Suprapubic skin (tissue), 3 donors: Measurements from ENCODE around the gene SSX2IP.

ENCODE experiments used
- POLR2AphosphoS5 ChIP-seq, 3 donors: sonication (generic); formaldehyde crosslinking; IDR thresholded peaks; one replicate each; pipeline ENCODE4 v1.6.1; 2017; ENCODE audit warnings: antibody characterized with exemption in 3 of 3
- TF ChIP-seq, protein P1 (sequence below), 2 donors: fragments of 200-600 bp in 1 of 2; fragments of 450-650 bp in 1 of 2; sonication (generic) in 1 of 2; IDR thresholded peaks; one replicate each; pipeline ENCODE4 v1.5.1; 2016 to 2019; ENCODE audit warnings: antibody characterized with exemption in 2 of 2, mild to moderate bottlenecking in 1 of 2, moderate library complexity in 1 of 2

DNA sequence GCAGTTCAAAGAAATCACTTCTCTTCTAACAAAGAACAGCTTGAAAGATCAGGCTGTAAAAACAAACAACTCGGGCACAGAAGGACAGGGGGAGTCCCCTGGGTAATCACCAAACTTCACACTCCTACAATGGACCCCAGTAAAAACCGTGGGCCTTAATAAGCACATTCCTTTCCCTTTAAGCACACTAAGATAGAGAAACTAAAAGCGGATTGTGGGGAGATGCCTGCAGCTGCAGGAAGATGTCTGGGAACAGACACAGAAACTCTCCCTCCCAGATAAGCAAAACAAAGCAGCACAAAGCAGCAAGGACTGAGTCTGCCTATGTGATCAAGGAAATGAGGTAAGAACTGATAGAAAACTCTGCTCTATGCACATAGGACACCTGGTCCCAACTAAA lies 78.5 kb downstream of the SSX2IP start:
- TF ChIP-seq, protein P1, sequence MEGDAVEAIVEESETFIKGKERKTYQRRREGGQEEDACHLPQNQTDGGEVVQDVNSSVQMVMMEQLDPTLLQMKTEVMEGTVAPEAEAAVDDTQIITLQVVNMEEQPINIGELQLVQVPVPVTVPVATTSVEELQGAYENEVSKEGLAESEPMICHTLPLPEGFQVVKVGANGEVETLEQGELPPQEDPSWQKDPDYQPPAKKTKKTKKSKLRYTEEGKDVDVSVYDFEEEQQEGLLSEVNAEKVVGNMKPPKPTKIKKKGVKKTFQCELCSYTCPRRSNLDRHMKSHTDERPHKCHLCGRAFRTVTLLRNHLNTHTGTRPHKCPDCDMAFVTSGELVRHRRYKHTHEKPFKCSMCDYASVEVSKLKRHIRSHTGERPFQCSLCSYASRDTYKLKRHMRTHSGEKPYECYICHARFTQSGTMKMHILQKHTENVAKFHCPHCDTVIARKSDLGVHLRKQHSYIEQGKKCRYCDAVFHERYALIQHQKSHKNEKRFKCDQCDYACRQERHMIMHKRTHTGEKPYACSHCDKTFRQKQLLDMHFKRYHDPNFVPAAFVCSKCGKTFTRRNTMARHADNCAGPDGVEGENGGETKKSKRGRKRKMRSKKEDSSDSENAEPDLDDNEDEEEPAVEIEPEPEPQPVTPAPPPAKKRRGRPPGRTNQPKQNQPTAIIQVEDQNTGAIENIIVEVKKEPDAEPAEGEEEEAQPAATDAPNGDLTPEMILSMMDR (IDR thresholded peaks at IDR 0.05), result no peak
- no peak for TF ChIP-seq POLR2AphosphoS5 (IDR thresholded peaks at IDR 0.05)
